ENCODE results near the gene SNRNP40.

SNRNP40 gene

GRCh38 chr1:31231802-31232201 lies 64.8 kb downstream of the SNRNP40 start:
- TF ChIP-seq Cebpa-rat (IDR thresholded peaks at IDR 0.05), result no peak
- Histone ChIP-seq H3K9me3 (replicated peaks in 1 of 11) (no peaks in the 10 kb centered on the region), H3K36me3 (no peaks in the 10 kb centered on the region), H3K27me3 (peaks cover 6 to 17% (median 12%) of the 10 kb centered on the region in 11 experiments), H3K9ac (no peak overlapping the region), H3K27ac (no peak overlapping the region), H4K20me1 (peaks cover 0 to 4% (median 0%) of the 10 kb centered on the region in 11 experiments; a peak in 2 of 22 replicates), H3K4me2 (no peak overlapping the region), H3K4me3 (no peak overlapping the region), H3K4me1 (no peaks in the 10 kb centered on the region)

GRCh38 chr1:31230378-31230777 lies 66.2 kb downstream of the SNRNP40 start:
- no peaks in the 10 kb centered on the region for H4K20me1 ChIP-seq
- no peak overlapping the region for H3K4me2 ChIP-seq
- no peak for TF ChIP-seq Cebpa-rat (IDR thresholded peaks at IDR 0.05)
- H3K36me3 ChIP-seq, result no peaks in the 10 kb centered on the region
- H3K4me3 ChIP-seq, result no peak overlapping the region
- H3K4me1 ChIP-seq, result no peaks in the 10 kb centered on the region
- no peak overlapping the region for H3K9ac ChIP-seq
- no peak overlapping the region for H3K27ac ChIP-seq
- peaks cover 0 to 2% (median 0%) of the 10 kb centered on the region in 11 experiments; a peak in 5 of 22 replicates for H3K27me3 ChIP-seq
- H3K9me3 ChIP-seq (replicated peaks in 1 of 11), result no peaks in the 10 kb centered on the region

DNA sequence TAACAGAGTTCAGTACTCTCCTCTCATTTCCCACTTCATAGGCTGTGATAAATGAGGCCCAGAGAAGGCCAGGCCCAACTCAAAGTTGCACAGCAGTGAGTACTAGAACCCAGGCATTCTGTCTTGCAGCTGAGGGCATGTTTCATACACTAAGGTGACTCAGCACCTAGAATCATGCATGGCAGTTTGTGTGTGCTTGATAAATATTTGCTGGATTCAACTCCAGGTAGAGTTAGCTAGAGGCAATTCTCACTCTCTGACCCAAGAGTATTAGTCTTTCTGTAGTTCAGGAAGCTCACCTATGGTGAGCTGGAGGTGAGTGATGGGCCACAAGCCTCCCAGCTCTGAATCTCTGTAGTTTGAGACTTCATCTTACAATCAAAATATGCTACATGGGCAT lies 67.6 kb downstream of the SNRNP40 start:
- H3K27ac ChIP-seq, result no peak overlapping the region
- TF ChIP-seq Cebpa-rat (IDR thresholded peaks at IDR 0.05), result no peak
- H3K4me2 ChIP-seq, result no peak overlapping the region
- no peaks in the 10 kb centered on the region for H3K27me3 ChIP-seq
- peaks cover 0 to 7% (median 0%) of the 10 kb centered on the region in 10 experiments; a peak in 4 of 20 replicates for H3K4me1 ChIP-seq
- H3K9ac ChIP-seq, result no peak overlapping the region
- H3K9me3 ChIP-seq (replicated peaks in 1 of 11), result no peaks in the 10 kb centered on the region
- H3K4me3 ChIP-seq, result no peak overlapping the region
- no peaks in the 10 kb centered on the region for H4K20me1 ChIP-seq
- H3K36me3 ChIP-seq, result no peaks in the 10 kb centered on the region

- Histone ChIP-seq H3K4me1 (peaks cover 0 to 7% (median 0%) of the 10 kb centered on the region in 10 experiments; a peak in 4 of 20 replicates), H3K9ac (no peak overlapping the region), H3K9me3 (replicated peaks in 1 of 11) (no peaks in the 10 kb centered on the region), H3K4me2 (no peak overlapping the region), H3K27me3 (no peaks in the 10 kb centered on the region), H3K36me3 (no peaks in the 10 kb centered on the region), H3K4me3 (no peak overlapping the region), H3K27ac (no peak overlapping the region), H4K20me1 (no peaks in the 10 kb centered on the region; a peak in 1 of 22 replicates)
- TF ChIP-seq Cebpa-rat (IDR thresholded peaks at IDR 0.05), result no peak
Measured at GRCh38 chr1:31227891-31228568, 68.6 kb downstream of the SNRNP40 start.

DNA sequence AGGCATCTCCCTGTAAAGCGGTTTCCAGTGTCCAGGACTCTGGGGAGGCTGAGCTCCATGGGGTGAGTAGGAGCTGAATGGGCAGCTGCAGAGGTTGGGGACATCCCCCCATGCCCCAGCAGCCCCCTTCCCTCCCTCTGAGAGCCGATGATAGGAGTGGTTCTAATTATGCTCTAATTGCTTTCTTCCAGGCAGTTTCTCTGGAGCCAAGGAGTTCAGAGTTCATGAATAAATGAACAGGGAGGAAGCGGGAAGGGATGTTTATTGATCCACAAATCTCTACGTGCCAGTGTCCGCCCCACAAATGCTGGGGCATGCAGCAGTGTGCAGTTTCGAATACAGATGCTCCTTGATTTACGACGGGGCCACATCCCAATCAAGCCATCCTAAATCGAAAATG lies 72.5 kb downstream of the SNRNP40 start:
- H3K4me1 ChIP-seq, result peaks cover 0 to 7% (median 0%) of the 10 kb centered on the region in 10 experiments; a peak in 4 of 20 replicates
- no peak overlapping the region for H3K9ac ChIP-seq
- no peaks in the 10 kb centered on the region for H3K36me3 ChIP-seq
- H4K20me1 ChIP-seq, result no peaks in the 10 kb centered on the region; a peak in 1 of 22 replicates
- no peak overlapping the region for H3K27ac ChIP-seq
- H3K27me3 ChIP-seq, result no peaks in the 10 kb centered on the region
- no peak overlapping the region for H3K4me3 ChIP-seq
- H3K4me2 ChIP-seq, result peak overlapping the region in 2 of 11 experiments; percentile 0 to 26; a peak in 2 of 22 replicates
- TF ChIP-seq Cebpa-rat (IDR thresholded peaks at IDR 0.05), result no peak
- H3K9me3 ChIP-seq (replicated peaks in 1 of 11), result no peaks in the 10 kb centered on the region

- TF ChIP-seq Cebpa-rat (IDR thresholded peaks at IDR 0.05), result no peak
- H3K27me3 ChIP-seq, result no peaks in the 10 kb centered on the region
Measured at GRCh38 chr1:31222176-31222575, 74.4 kb downstream of the SNRNP40 start.

DNA sequence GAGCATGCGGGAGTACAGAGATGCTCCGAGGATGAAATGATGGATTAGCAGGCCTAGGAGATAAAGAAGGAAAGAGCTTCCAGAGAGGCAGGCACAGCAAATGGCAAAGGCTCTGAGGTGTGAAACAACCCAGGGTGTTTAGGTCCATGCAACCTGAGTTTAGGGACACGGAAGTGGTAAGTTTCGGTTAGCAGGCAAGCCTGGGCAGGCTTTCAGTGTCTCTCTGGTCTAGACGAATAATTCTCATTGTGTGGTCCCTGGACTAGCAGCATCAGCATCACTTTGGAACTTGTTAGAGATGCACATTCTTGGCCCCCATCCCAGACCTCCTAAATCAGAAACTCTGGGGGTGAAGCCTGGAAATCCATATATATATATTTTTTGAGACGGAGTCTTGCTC lies 75.5 kb downstream of the SNRNP40 start:
- TF ChIP-seq Cebpa-rat (IDR thresholded peaks at IDR 0.05), result no peak
- no peaks in the 10 kb centered on the region; a peak in 2 of 22 replicates for H4K20me1 ChIP-seq
- no peak overlapping the region for H3K27ac ChIP-seq
- no peak overlapping the region for H3K4me3 ChIP-seq
- H3K4me1 ChIP-seq, result peaks cover 0 to 14% (median 2%) of the 10 kb centered on the region in 10 experiments; a peak in 4 of 20 replicates
- no peaks in the 10 kb centered on the region for H3K36me3 ChIP-seq
- no peak overlapping the region for H3K9ac ChIP-seq
- H3K9me3 ChIP-seq (replicated peaks in 1 of 11), result no peaks in the 10 kb centered on the region
- no peaks in the 10 kb centered on the region for H3K27me3 ChIP-seq
- H3K4me2 ChIP-seq, result no peak overlapping the region

More at GRCh38 chr1:31222176-31222575, 74.4 kb downstream of the SNRNP40 start:
- Histone ChIP-seq H3K27ac (no peak overlapping the region), H3K36me3 (no peaks in the 10 kb centered on the region), H3K9me3 (replicated peaks in 1 of 11) (no peaks in the 10 kb centered on the region), H3K4me1 (peaks cover 0 to 14% (median 2%) of the 10 kb centered on the region in 10 experiments; a peak in 4 of 20 replicates), H3K9ac (no peak overlapping the region), H4K20me1 (no peaks in the 10 kb centered on the region; a peak in 2 of 22 replicates), H3K4me3 (no peak overlapping the region), H3K4me2 (no peak overlapping the region)

DNA sequence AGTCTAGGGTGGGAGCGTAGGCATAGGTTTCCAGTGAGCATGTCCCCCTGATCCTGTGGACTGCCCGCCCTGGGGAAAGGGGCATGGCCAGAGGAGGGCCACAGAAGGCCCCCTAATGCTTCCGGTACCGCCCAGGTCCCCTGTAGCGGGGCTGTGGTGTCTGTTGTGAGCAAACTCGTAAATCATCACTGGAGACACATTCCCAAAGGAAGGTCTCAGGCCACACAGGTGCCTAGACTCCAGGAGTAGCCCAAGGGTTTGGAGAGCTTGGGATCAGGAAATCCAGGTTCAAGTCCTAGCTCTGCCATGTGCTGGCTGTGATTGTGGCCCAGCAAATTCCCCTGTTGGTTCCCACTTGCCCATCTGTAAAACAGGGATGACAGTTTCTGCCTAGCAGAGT lies 77.1 kb downstream of the SNRNP40 start:
- no peaks in the 10 kb centered on the region for H3K36me3 ChIP-seq
- H3K27me3 ChIP-seq, result no peaks in the 10 kb centered on the region
- no peak overlapping the region for H3K27ac ChIP-seq
- no peak overlapping the region for H3K4me3 ChIP-seq
- H3K4me1 ChIP-seq, result peaks cover 0 to 11% (median 2%) of the 10 kb centered on the region in 10 experiments; a peak in 5 of 20 replicates
- no peak overlapping the region for H3K9ac ChIP-seq
- no peak overlapping the region for H3K4me2 ChIP-seq
- H3K9me3 ChIP-seq (replicated peaks in 1 of 11), result no peaks in the 10 kb centered on the region
- no peak for TF ChIP-seq Cebpa-rat (IDR thresholded peaks at IDR 0.05)
- H4K20me1 ChIP-seq, result no peaks in the 10 kb centered on the region; a peak in 2 of 22 replicates

GRCh38 chr1:31218705-31219104 lies 77.9 kb downstream of the SNRNP40 start:
- H3K27ac ChIP-seq, result no peak overlapping the region
- H3K36me3 ChIP-seq, result no peaks in the 10 kb centered on the region
- H3K4me2 ChIP-seq, result no peak overlapping the region
- no peak overlapping the region for H3K9ac ChIP-seq
- no peaks in the 10 kb centered on the region for H3K27me3 ChIP-seq
- H3K4me1 ChIP-seq, result peaks cover 0 to 8% (median 0%) of the 10 kb centered on the region in 10 experiments; a peak in 2 of 20 replicates
- no peak for TF ChIP-seq Cebpa-rat (IDR thresholded peaks at IDR 0.05)
- H3K9me3 ChIP-seq (replicated peaks in 1 of 11), result no peaks in the 10 kb centered on the region
- H4K20me1 ChIP-seq, result no peaks in the 10 kb centered on the region; a peak in 2 of 22 replicates
- H3K4me3 ChIP-seq, result no peak overlapping the region

DNA sequence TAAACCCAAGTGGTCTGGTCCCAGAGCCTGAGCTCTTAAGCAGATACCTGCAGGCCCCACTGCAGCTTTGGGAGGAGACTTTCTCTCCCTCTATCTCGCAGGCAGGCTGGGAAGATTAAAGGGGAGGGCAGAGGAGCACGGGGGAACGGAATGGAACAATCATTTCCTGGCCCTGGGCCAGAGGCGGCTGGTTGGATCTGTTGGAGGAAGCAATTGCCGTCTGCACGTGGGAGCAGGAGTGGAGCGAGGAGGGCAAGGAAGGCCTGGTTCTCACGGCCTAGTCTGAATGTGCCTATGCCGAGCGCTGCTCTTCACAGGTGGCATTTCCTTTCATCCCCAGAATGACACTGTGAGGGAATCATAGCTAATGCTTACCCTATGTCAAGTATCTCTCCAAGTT lies 80.6 kb downstream of the SNRNP40 start:
- no peak overlapping the region for H3K4me3 ChIP-seq
- TF ChIP-seq Cebpa-rat (IDR thresholded peaks at IDR 0.05), result no peak
- no peaks in the 10 kb centered on the region for H3K36me3 ChIP-seq
- peaks cover 0 to 26% (median 15%) of the 10 kb centered on the region in 11 experiments; a peak in 19 of 22 replicates for H3K9me3 ChIP-seq (replicated peaks in 1 of 11)
- no peak overlapping the region for H3K9ac ChIP-seq
- H3K27ac ChIP-seq, result no peak overlapping the region
- no peak overlapping the region for H3K4me2 ChIP-seq
- no peaks in the 10 kb centered on the region; a peak in 1 of 22 replicates for H4K20me1 ChIP-seq
- peaks cover 0 to 8% (median 0%) of the 10 kb centered on the region in 10 experiments; a peak in 2 of 20 replicates for H3K4me1 ChIP-seq
- H3K27me3 ChIP-seq, result no peaks in the 10 kb centered on the region
